HG03108 (cell line): ENCODE data around the gene RHBDD1.

Source experiments
- ATAC-seq: cut with Tn5 transposase; IDR thresholded peaks from one replicate; pipeline ENCODE4 v1.9.1; 2021; ENCODE audit warnings: moderate library complexity; ENCODE audit not compliant: unreplicated experiment

RHBDD1 gene

DNA sequence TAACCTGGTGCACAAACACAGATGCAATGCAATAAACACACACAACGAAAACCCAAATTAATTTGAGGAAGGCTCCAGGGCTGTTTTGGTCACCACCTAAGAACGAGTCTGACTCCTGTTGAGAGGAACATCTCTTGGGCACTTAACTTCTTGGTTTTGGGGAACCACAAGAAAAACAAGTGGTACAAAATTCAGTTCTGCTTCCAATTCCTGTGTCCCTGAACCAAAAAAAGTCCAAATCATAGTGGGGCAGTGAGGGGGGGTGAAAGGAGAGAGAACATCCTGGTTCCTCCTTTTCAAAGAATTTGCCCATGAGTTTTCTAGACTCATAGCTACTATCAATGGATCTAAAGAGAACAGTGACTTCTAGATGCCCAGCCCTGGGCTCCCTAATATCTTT is 184.6 kb downstream of the RHBDD1 start:
- ATAC-seq, result no peak

DNA sequence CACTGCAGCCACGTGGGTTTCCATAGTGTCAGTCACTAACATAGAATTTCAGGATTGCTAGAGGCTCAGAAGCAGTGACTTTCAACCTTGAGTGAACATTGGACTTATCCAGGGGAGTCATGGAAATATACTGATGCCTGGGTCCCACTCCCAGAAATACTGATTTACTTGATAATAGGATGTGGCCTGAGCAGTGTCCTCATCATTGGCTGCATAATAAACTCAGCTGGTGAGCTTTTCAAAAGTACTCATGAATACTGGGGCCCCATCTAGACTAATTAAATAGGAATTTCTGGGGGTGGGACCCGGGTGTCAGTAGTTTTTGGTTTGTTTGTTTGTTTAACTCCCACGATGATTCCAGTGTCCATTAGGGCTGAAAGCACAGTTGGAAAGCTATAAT is 186.8 kb downstream of the RHBDD1 start:
- ATAC-seq, result no peak

DNA sequence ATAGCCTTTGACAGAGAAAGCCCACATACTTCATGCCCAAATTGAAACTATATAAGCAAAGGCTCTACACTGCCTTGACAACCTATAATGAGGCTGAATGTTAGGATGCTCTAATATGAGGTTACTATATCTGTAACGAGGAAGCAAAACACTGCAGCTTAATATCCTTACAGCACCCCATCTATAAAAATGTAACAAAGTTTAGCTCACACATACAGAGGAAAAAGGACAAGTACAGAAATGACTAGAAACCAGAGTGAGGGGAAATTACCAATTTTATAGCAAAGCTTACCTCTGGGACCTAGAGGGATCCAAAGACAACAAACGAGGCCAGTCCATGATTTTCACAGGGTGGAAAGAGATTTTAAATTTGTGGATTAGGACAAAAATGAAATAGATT is 189.7 kb downstream of the RHBDD1 start:
- ATAC-seq, result peak; percentile 80

DNA sequence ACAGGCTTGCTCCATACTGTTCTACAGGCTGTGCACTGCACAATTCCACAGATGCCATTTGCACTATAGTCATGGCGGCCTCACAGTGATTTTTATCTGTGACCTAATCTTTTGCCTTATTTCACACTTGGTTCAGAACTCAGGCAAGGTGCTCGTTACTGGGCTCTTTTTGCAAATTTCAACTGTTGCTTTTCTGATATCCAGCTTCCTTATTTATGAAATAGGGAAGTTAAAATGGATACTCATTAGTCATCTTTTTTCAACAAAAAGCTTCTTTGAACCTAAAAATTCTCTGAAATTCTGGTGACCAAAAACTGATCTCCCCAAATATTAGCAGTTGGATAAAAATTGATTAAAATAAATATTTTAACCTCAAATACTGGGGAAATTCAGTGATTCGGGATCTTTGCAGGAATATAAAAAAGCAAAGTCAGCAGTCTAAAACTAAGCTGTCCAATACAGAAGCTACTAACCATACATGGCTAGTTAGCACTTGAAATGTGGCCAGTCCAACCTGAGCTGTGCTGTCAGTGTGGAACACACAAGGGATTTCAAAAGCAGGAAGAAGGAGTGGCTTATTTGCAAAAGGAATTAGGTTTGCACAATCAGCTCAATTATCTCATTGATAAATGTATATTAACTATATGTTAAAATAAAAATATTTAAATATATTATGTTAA is 193.7 kb downstream of the RHBDD1 start:
- no peak for ATAC-seq

DNA sequence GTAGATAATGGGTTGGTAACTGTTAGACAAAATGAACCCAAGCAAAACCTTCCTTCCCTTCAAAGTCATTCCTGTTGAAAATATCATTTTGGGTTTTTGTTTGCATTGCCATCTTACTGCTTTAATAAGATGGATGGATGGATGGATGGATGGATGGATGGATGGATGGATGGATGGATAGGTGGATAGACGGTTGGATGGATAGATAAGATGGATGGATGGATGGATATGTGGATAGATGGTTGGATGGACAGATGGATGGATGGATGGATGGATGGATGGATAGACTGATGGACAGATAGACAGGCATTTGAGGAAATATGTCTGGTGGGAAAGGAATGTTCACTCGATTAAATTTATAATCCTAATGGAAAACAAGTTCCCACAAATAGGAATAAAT is 194.9 kb downstream of the RHBDD1 start:
- ATAC-seq, result no peak

DNA sequence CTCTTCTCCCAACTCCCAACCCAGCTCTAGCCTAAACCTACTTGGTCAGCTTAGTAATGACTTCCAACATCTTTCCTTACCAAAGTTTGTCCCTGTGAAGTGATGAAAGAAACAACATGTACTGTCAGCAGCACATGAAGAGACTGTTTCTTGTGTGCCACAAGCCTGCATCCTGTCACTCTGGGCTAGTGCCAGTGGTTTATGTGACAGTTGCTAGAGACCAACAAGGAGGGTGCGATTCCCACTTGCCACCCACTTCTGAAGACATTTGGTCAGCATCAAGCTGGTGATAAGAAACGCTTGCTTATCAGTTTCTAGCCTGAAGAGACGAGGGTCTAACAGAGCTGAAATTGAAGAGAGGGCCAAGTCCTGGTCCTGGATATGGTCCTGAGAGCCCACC is 195.5 kb downstream of the RHBDD1 start:
- no peak for ATAC-seq

DNA sequence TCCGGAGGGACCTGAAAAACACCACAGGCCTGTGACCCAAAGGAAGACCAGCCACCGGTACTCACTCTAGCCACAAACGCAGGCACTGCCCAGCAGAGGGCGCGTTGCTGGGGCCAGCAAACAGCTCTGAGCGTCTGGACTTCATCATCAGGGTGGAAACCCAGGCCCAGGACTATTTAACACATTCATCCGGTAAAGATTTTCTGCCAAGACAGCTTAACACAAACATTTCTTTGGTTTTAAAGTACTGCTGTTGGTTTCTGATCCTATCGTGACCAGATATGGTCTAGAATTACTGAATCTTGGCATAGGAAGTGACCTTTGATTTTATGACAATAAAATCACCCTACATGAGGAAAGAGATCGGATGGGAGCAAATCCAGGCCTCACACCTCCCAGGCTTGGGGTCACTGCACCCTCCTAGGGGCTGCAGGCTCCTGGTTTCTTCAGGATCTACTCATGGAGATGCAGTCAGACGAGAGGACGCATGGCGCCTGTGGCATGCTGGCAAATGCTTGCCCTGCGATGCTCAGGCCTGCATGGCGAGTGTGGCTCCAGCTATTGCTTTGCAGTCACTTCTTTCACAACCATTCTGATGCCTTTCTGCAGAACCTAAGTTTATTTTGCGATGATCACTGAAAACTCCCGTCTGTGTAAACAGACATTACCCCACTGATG is 197.8 kb downstream of the RHBDD1 start:
- ATAC-seq, result no peak

DNA sequence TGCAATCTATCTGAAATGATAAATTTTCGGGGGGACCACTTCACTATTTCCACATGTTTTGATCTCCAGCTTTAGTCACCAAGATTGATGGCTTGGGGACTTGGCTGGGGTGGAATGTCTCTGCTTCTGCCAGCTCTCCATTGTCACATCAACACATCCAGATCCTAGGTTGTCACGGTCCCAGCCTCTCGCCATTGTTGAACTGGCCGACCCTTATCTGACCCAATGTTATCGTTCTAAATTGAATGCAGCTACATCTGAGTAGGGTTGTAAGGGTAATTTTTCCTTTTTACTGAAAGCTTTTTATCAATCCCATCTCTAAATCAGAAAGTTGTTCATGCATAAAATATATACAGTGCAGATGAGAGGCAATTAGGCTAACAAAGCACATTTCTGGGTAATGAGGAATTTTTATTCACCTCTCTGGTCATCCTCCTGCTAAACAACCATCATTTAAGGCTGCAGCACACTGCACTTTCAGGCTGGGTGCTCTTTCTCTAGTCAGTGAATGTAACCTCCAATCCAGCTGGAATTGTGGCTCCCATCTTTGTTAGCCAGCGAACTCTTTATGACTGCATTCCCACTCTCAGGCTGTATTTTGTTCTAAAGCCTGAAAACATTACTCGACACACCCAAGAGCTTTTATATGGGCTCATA is 200.0 kb downstream of the RHBDD1 start:
- no peak for ATAC-seq

DNA sequence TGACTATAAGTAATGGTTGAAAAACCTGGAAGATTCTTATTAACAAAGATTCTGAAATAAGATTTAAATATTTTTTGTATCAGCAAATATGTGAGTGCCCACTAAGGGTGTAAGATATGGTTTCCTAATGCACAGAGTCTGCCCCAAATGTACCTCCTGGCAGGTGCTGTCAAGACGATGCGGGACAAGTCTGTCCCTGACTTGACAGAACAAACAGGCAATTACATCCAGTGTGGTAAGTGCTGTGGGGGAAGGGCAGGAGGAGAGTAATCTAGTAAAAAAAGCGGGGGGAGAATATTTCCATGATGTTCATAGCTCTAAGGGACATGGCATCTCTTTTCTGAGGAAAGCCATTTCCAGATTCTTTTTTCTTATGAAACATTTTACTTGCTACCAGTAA is 200.7 kb downstream of the RHBDD1 start:
- ATAC-seq, result no peak

DNA sequence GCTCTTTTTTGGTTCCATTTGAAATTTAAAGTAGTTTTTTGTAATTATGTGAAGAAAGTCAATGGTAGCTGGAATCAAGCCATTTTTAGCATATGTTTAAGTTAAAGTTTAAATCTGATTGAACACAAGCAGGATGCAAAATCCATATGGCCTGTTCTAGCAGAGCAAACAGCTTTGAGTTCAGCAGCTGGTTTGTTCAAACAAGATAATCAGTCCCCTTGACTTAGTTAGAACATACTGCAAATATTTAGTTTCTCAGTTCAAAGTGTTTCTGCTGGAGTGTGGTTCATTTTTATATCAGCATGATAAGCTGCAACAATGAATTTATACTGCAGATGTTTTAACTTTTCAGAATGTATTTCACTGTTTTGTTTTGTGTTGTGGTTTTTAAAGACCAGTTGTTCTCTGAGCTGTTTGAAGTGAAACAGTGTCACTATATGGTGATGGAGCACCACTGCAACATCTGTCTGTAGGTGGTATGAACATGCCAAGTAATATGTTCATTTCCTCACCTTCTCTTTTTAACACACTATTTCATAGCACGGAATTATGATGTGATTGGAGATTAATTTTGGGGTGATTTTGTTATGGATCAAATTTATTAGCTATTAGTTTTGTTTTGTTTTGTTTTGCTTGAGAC is 202.8 kb downstream of the RHBDD1 start:
- ATAC-seq, result no peak

DNA sequence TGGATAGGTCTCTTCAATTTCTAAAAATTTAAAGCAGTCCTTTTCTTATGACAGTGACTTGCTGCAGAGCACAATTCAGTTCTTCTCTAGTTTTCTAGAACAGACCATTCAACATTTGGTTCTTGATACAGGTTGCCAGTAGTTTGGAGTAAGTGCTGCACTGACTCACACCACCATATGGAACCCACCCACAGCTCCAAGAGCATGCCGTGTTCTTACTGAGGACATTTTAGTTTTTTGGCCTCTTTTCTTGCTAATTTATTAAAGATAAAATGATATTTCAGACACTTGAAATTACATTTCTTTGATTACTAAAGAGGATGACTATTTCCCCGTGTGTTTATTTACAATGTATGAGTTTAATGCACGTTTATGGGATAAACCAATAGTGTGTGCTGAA is 208.1 kb downstream of the RHBDD1 start:
- no peak for ATAC-seq
